H1 (cell line): ENCODE data around the gene TRABD2A. TPM values are rescaled to one million over a fixed set of nuclear protein-coding genes. Genes with fewer than 3 reads are reported as not detected.

Experiments used
- EGR1 ChIP-seq: IDR thresholded peaks from 2 replicates; pipeline ENCODE4 v1.6.1; 2011; ENCODE audit warnings: low read depth, low read length, borderline replicate concordance
- EZH2 ChIP-seq: fragments of 200-600 bp; sonication (generic); IDR thresholded peaks from 2 replicates; pipeline ENCODE4 v1.7.1; 2012; ENCODE audit warnings: low read depth, mild to moderate bottlenecking, moderate library complexity, low read length, inconsistent platforms; ENCODE audit not compliant: severe bottlenecking
- PHF8 ChIP-seq: fragments of 200-600 bp; sonication (generic); conservative IDR thresholded peaks from 2 replicates; pipeline ENCODE4 v1.7.1; 2012; ENCODE audit warnings: low read depth, mild to moderate bottlenecking, inconsistent platforms, low read length, moderate library complexity
- SIN3A ChIP-seq, 2 experiments: IDR thresholded peaks in 1 of 2; conservative IDR thresholded peaks in 1 of 2; 2 replicates each; pipeline ENCODE4 v1.6.1; 2011 to 2012; ENCODE audit warnings: low read length in 2 of 2, improper control_type of control experiment in 1 of 2, low read depth in 1 of 2, mild to moderate bottlenecking in 1 of 2
- polyA plus RNA-seq, 7 experiments: library from polyadenylated mRNA; depleted of rRNA in 3 of 7; stranded (reverse) in 5 of 7; unstranded in 2 of 7; fragments of >200 nt in 5 of 7; fragments of 200-250 nt in 2 of 7; gene quantifications; 1 replicate in 5 of 7; 2 replicates in 1 of 7; 4 replicates in 1 of 7; pipeline versions ENCODE4 v1.2.1 to v1.2.3, GENCODE V29; 2011 to 2013; ENCODE audit warnings: missing spikeins in 2 of 7, mixed read lengths in 2 of 7
- total RNA-seq: library from RNA; stranded (reverse); fragmentation: NEBNext Ultra II Directional; extraction: Animal tissue kit (Norgen Biotek cat#: 25700); gene quantifications from 2 replicates; pipeline ENCODE4 v1.2.1, GENCODE V29; 2021

Gene TRABD2A
- total and polyA plus RNA-seq, 2 of the 8 experiments (the other 6 are each of a cell fraction or from before 2014, with no cell fraction given): 17.3 to 18.6 TPM

- TF ChIP-seq EZH2 (no peak), PHF8 (no peak), SIN3A (conservative IDR thresholded peaks at IDR 0.05 in 1 of 2, IDR thresholded peaks at IDR 0.05 in 1 of 2; ENCODE audit: low read depth in 1 of 2, low read length in 2 of 2) (no peak), EGR1 (no peak)
Observed at GRCh38 chr2:84830095-84830494, 50.8 kb downstream of the TRABD2A start (continued).
